SU-DHL-6 (cell line): ENCODE data around the gene NHSL2.

ENCODE experiments used
- EZH2phosphoT487 ChIP-seq: fragments of 200-600 bp; sonication (generic), shearing (Covaris generic); conservative IDR thresholded peaks from 2 replicates; pipeline ENCODE4 v1.6.1; 2018; ENCODE audit warnings: mild to moderate bottlenecking, antibody characterized with exemption, low read length, moderate library complexity, mixed read lengths
- TF ChIP-seq, protein P1 (sequence below): fragments of 200-600 bp; sonication (generic); IDR thresholded peaks from one replicate; pipeline ENCODE4 v1.5.1; 2017; ENCODE audit warnings: antibody characterized with exemption, mild to moderate bottlenecking, low read length, moderate library complexity; ENCODE audit not compliant: insufficient read depth, poor library complexity, severe bottlenecking

- TF ChIP-seq, protein P1, sequence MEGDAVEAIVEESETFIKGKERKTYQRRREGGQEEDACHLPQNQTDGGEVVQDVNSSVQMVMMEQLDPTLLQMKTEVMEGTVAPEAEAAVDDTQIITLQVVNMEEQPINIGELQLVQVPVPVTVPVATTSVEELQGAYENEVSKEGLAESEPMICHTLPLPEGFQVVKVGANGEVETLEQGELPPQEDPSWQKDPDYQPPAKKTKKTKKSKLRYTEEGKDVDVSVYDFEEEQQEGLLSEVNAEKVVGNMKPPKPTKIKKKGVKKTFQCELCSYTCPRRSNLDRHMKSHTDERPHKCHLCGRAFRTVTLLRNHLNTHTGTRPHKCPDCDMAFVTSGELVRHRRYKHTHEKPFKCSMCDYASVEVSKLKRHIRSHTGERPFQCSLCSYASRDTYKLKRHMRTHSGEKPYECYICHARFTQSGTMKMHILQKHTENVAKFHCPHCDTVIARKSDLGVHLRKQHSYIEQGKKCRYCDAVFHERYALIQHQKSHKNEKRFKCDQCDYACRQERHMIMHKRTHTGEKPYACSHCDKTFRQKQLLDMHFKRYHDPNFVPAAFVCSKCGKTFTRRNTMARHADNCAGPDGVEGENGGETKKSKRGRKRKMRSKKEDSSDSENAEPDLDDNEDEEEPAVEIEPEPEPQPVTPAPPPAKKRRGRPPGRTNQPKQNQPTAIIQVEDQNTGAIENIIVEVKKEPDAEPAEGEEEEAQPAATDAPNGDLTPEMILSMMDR, result no peak
- no peak for TF ChIP-seq EZH2phosphoT487
Observed at GRCh38 chrX:71885099-71885498, 25.5 kb upstream of the NHSL2 start.
